Left renal pelvis (tissue), 4 donors: ENCODE measurements around the gene PNPLA7. TPM values are rescaled to one million over a fixed set of nuclear protein-coding genes. Genes with fewer than 3 reads are reported as not detected.

Experiments
- DNase-seq, 4 donors: peaks; one replicate each; pipeline ENCODE4 v3.0.0-alpha.2; 2013; ENCODE audit warnings: low read depth in 4 of 4, low spot score in 3 of 4
- polyA plus RNA-seq, 4 donors: library from polyadenylated mRNA; unstranded; fragments of 120-200 nt; gene quantifications; one replicate each; pipeline ENCODE4 v1.2.1, GENCODE V29; 2013; ENCODE audit not compliant: insufficient read length in 4 of 4

The PNPLA7 gene
- polyA plus RNA-seq, 4 donors = 1.4 to 4.6 (median 2.8) TPM

- DNase-seq = no peak
Measured at GRCh38 chr9:137462986-137463930, 86.9 kb downstream of the PNPLA7 start.

GRCh38 chr9:137462396-137462985 is 87.7 kb downstream of the PNPLA7 start:
- no peak for DNase-seq

- no peak for DNase-seq
Measured at GRCh38 chr9:137461663-137462395, 88.4 kb downstream of the PNPLA7 start.

GRCh38 chr9:137461316-137461662 is 88.9 kb downstream of the PNPLA7 start:
- no peak for DNase-seq

- no peak for DNase-seq
Measured at GRCh38 chr9:137460363-137461315, 89.6 kb downstream of the PNPLA7 start.

- no peak for DNase-seq
Measured at GRCh38 chr9:137459601-137460362, 90.4 kb downstream of the PNPLA7 start.

GRCh38 chr9:137459152-137459600 is 91.0 kb downstream of the PNPLA7 start, which contains the start of gene NSMF:
TSS of gene NSMF (minus strand) at chr9:137459334. CDS start at chr9:137459102, 232 bp downstream.
- DNase-seq = peak; percentile 69 to 86 (median 84)

GRCh38 chr9:137458194-137459151 is 91.7 kb downstream of the PNPLA7 start:
- DNase-seq = no peak

GRCh38 chr9:137457406-137458193 is 92.6 kb downstream of the PNPLA7 start:
- DNase-seq = no peak

GRCh38 chr9:137456864-137457405 is 93.3 kb downstream of the PNPLA7 start:
- no peak for DNase-seq

GRCh38 chr9:137456061-137456863 is 93.9 kb downstream of the PNPLA7 start:
- DNase-seq = no peak

GRCh38 chr9:137455359-137455991 is 94.7 kb downstream of the PNPLA7 start:
- DNase-seq = no peak

GRCh38 chr9:137454597-137455358 is 95.4 kb downstream of the PNPLA7 start:
- DNase-seq = no peak

GRCh38 chr9:137454145-137454596 is 96.0 kb downstream of the PNPLA7 start:
- no peak for DNase-seq

- DNase-seq = peak in 3 of 4 donors; percentile 48 to 69 (median 60)
Measured at GRCh38 chr9:137453643-137454081, 96.5 kb downstream of the PNPLA7 start.
